OCI-M2 (cell line): Measurements from ENCODE around the gene EIF4E2.

Experiments
- DNase-seq: peaks from one replicate; lab custom pipeline; 2025; ENCODE audit not compliant: unreplicated experiment; lab: John Stamatoyannopoulos, UW

The EIF4E2 gene

GRCh38 chr2:232550354-232551249 lies at the start of gene EIF4E2, which contains the start of gene TIGD1:
Gene EIF4E2, plus strand, starts transcription at chr2:232550689. Its CDS starts 36 bp downstream, at chr2:232550725.
Gene TIGD1, minus strand, starts transcription at chr2:232550557. Its CDS starts 675 bp downstream, at chr2:232549882.
- DNase-seq: peak; percentile 21

GRCh38 chr2:232501331-232501771 lies 49.1 kb upstream of the EIF4E2 start:
- DNase-seq: no peak

- DNase-seq: no peak
Measured at GRCh38 chr2:232501794-232502390, 48.6 kb upstream of the EIF4E2 start.

- DNase-seq: no peak
Measured at GRCh38 chr2:232502511-232502910, 48.0 kb upstream of the EIF4E2 start.

GRCh38 chr2:232502911-232503808 lies 47.3 kb upstream of the EIF4E2 start:
- DNase-seq: no peak

- DNase-seq: no peak
Measured at GRCh38 chr2:232503809-232504323, 46.6 kb upstream of the EIF4E2 start.

GRCh38 chr2:232504438-232504837 lies 46.1 kb upstream of the EIF4E2 start:
- no peak for DNase-seq

- DNase-seq: no peak
Measured at GRCh38 chr2:232505856-232506255, 44.6 kb upstream of the EIF4E2 start.

GRCh38 chr2:232506709-232507108 lies 43.8 kb upstream of the EIF4E2 start:
- DNase-seq: no peak

GRCh38 chr2:232508251-232508650 lies 42.2 kb upstream of the EIF4E2 start:
- no peak for DNase-seq

GRCh38 chr2:232511336-232511890 lies 39.1 kb upstream of the EIF4E2 start:
- no peak for DNase-seq

GRCh38 chr2:232512602-232513001 lies 37.9 kb upstream of the EIF4E2 start:
- DNase-seq: no peak

GRCh38 chr2:232513353-232513752 lies 37.1 kb upstream of the EIF4E2 start:
- DNase-seq: no peak

GRCh38 chr2:232515639-232516038 lies 34.9 kb upstream of the EIF4E2 start:
- no peak for DNase-seq

- no peak for DNase-seq
Measured at GRCh38 chr2:232516551-232516950, 33.9 kb upstream of the EIF4E2 start.

GRCh38 chr2:232518844-232519243 lies 31.6 kb upstream of the EIF4E2 start:
- DNase-seq: no peak

GRCh38 chr2:232519581-232520438 lies 30.7 kb upstream of the EIF4E2 start, which contains the start of gene PRSS56:
Gene PRSS56, plus strand, starts transcription at chr2:232520388. Its CDS starts 211 bp downstream, at chr2:232520599.
- DNase-seq: no peak

- no peak for DNase-seq
Measured at GRCh38 chr2:232520489-232520888, 30.0 kb upstream of the EIF4E2 start.

- no peak for DNase-seq
Measured at GRCh38 chr2:232521098-232521497, 29.4 kb upstream of the EIF4E2 start.
